PC-9 (cell line): ENCODE measurements around the gene TMEM125. TPM values are rescaled to one million over a fixed set of nuclear protein-coding genes. Genes with fewer than 3 reads are reported as not detected.

Source experiments
- BruUV-seq: library from RNA; stranded (reverse); fragments of 400-500 nt; replicated peaks from 2 replicates; lab custom pipeline; 2021; lab: Mats Ljungman, UMichigan
- CTCF ChIA-PET: fragments of 300-600 bp; sonication (Branson Sonifier 250); formaldehyde crosslinking; loops from one replicate; lab custom pipeline; 2022; ENCODE audit warnings: antibody characterized with exemption; lab: Charles Lee
- POLR2A ChIA-PET: fragments of 300-600 bp; sonication (Branson Sonifier 250); formaldehyde crosslinking; loops from one replicate; lab custom pipeline; 2022; ENCODE audit warnings: antibody characterized with exemption; ENCODE audit not compliant: unreplicated experiment; lab: Charles Lee
- DNase-seq, 2 experiments: peaks; one replicate each; pipeline versions ENCODE4 v3.0.0 to v3.0.0-alpha.2; 2015 to 2022; ENCODE audit warnings: mixed read lengths in 1 of 2
- H2AFZ ChIP-seq: fragments of 200-600 bp; sonication (generic); 2 replicates; pipeline ENCODE4 v1.8.1; 2017; ENCODE audit warnings: antibody characterized with exemption
- H3F3A ChIP-seq: fragments of 200-600 bp; sonication (generic); 2 replicates; pipeline ENCODE4 v1.8.1; 2017; ENCODE audit warnings: antibody characterized with exemption, mild to moderate bottlenecking, low read depth; ENCODE audit not compliant: insufficient read depth
- H3K27ac ChIP-seq: fragments of 200-600 bp; sonication (generic); 2 replicates; pipeline ENCODE4 v1.6.1; 2016; ENCODE audit warnings: mixed run types
- H3K27me3 ChIP-seq: fragments of 200-600 bp; sonication (generic); 2 replicates; pipeline ENCODE4 v1.6.1; 2016; ENCODE audit warnings: low read depth, mixed run types; ENCODE audit not compliant: insufficient read depth
- H3K36me3 ChIP-seq: fragments of 200-600 bp; sonication (generic); 2 replicates; pipeline ENCODE4 v1.6.1; 2016; ENCODE audit warnings: low read depth, mixed run types
- H3K4me1 ChIP-seq: fragments of 200-600 bp; sonication (generic); replicated peaks from 2 replicates; pipeline ENCODE4 v1.6.1; 2016; ENCODE audit warnings: mixed run types; ENCODE audit not compliant: insufficient read depth
- H3K4me2 ChIP-seq: fragments of 200-600 bp; sonication (generic); 2 replicates; pipeline ENCODE4 v1.6.1; 2017; ENCODE audit warnings: mixed run types
- H3K4me3 ChIP-seq: fragments of 200-600 bp; sonication (generic); 2 replicates; pipeline ENCODE4 v1.6.1; 2016; ENCODE audit warnings: mixed run types
- H3K79me2 ChIP-seq: fragments of 200-600 bp; sonication (generic); 2 replicates; pipeline ENCODE4 v1.6.1; 2017; ENCODE audit warnings: low read depth, mixed run types
- H3K9me2 ChIP-seq: fragments of 200-600 bp; sonication (generic); 2 replicates; pipeline ENCODE4 v1.8.1; 2017; ENCODE audit warnings: mild to moderate bottlenecking; ENCODE audit not compliant: insufficient read depth
- H3K9me3 ChIP-seq: fragments of 200-600 bp; sonication (generic); 2 replicates; pipeline ENCODE4 v1.8.1; 2016; ENCODE audit warnings: low read depth; ENCODE audit not compliant: insufficient read depth
- H4K20me1 ChIP-seq: fragments of 200-600 bp; sonication (generic); 2 replicates; pipeline ENCODE4 v1.8.1; 2017; ENCODE audit not compliant: insufficient read depth
- CTCF ChIP-seq: fragments of 200-600 bp; sonication (generic); conservative IDR thresholded peaks from 2 replicates; pipeline ENCODE4 v1.6.1; 2017; ENCODE audit warnings: mixed run types, antibody characterized with exemption, mild to moderate bottlenecking, moderate library complexity
- EZH2 ChIP-seq: fragments of 200-600 bp; sonication (generic); IDR thresholded peaks from 2 replicates; pipeline ENCODE4 v1.8.0; 2017; ENCODE audit warnings: antibody characterized with exemption, low read depth
- intact Hi-C: fragments of 100-400 bp; cut with micrococcal nuclease; formaldehyde crosslinking; loops from one replicate; pipeline ENCODE4 v1.10.0; 2022; ENCODE audit not compliant: unreplicated experiment
- total RNA-seq: library from RNA; stranded (reverse); gene quantifications from 2 replicates; pipeline ENCODE4 v1.2.3, GENCODE V29; 2021

Gene TMEM125
- total RNA-seq, 1 experiment from 2014 or later = 55.6 TPM

GRCh38 chr1:43232482-43232881 is 37.3 kb upstream of the TMEM125 start:
- DNase-seq = no peak
- ChIA-PET CTCF (interaction anchor here (0.6 kb wide), 1 partner anchor 301 kb away, joined by 3 read pairs; no protein-coding TSS in a partner anchor), POLR2A (no interaction called here)
- intact Hi-C loops = no loop called here
- Histone ChIP-seq H3K4me1 (peaks cover 16% of the 10 kb centered on the region), H3F3A (no peaks in the 10 kb centered on the region), H3K9me2 (no peaks in the 10 kb centered on the region), H3K36me3 (no peaks in the 10 kb centered on the region), H3K79me2 (no peaks in the 10 kb centered on the region), H3K27ac (no peak overlapping the region), H3K4me3 (no peak overlapping the region), H4K20me1 (no peaks in the 10 kb centered on the region), H3K4me2 (no peak overlapping the region; the same call in 1 of the 2 replicates), H3K9me3 (no peaks in the 10 kb centered on the region), H2AFZ (no peak overlapping the region), H3K27me3 (no peaks in the 10 kb centered on the region)
- TF ChIP-seq CTCF = no peak
- TF ChIP-seq EZH2 = no peak
- no TSS peak for BruUV-seq

- CTCF ChIA-PET = interaction anchor here (0.7 kb wide), 1 partner anchor 75 kb away, joined by 6 read pairs; no protein-coding TSS in a partner anchor
- intact Hi-C loops = no loop called here
Measured at GRCh38 chr1:43233631-43234030, 36.2 kb upstream of the TMEM125 start.

GRCh38 chr1:43234267-43234666 is 35.5 kb upstream of the TMEM125 start:
- BruUV-seq = no TSS peak
- no peak overlapping the region for H3K4me2 ChIP-seq
- no peaks in the 10 kb centered on the region for H3K79me2 ChIP-seq
- H3K4me3 ChIP-seq = no peak overlapping the region
- ChIA-PET CTCF (no interaction called here), POLR2A (no interaction called here)
- no peak overlapping the region for H2AFZ ChIP-seq
- intact Hi-C loops = no loop called here
- no peak for DNase-seq
- peaks cover 10% of the 10 kb centered on the region for H3K4me1 ChIP-seq
- H4K20me1 ChIP-seq = no peaks in the 10 kb centered on the region
- H3K27me3 ChIP-seq = no peaks in the 10 kb centered on the region
- H3K9me3 ChIP-seq = no peaks in the 10 kb centered on the region
- TF ChIP-seq EZH2 (no peak), CTCF (no peak)
- H3K27ac ChIP-seq = no peak overlapping the region
- no peaks in the 10 kb centered on the region for H3K36me3 ChIP-seq
- H3K9me2 ChIP-seq = no peaks in the 10 kb centered on the region
- no peaks in the 10 kb centered on the region for H3F3A ChIP-seq

More at GRCh38 chr1:43233631-43234030, 36.2 kb upstream of the TMEM125 start:
- Histone ChIP-seq H3K36me3 (no peaks in the 10 kb centered on the region), H2AFZ (no peak overlapping the region), H3K27ac (no peak overlapping the region), H3K9me2 (no peaks in the 10 kb centered on the region), H3K27me3 (no peaks in the 10 kb centered on the region), H3K4me3 (no peak overlapping the region), H3K79me2 (no peaks in the 10 kb centered on the region), H3K4me1 (peaks cover 10% of the 10 kb centered on the region), H3K9me3 (no peaks in the 10 kb centered on the region), H3F3A (no peaks in the 10 kb centered on the region), H3K4me2 (no peak overlapping the region), H4K20me1 (no peaks in the 10 kb centered on the region)
- BruUV-seq = no TSS peak
- POLR2A ChIA-PET = no interaction called here
- TF ChIP-seq CTCF (no peak), EZH2 (no peak)
- no peak for DNase-seq
